Panc1 (cell line): ENCODE measurements around the gene SSR4.

Experiments used
- POLR2AphosphoS5 ChIP-seq: IDR thresholded peaks from 2 replicates; pipeline ENCODE4 v1.6.1; 2012; ENCODE audit warnings: mild to moderate bottlenecking, low read depth, low read length, moderate library complexity
- TF ChIP-seq, protein P1 (sequence below): fragments of 450-650 bp; IDR thresholded peaks from 2 replicates; pipeline ENCODE4 v1.5.1; 2017; ENCODE audit warnings: mild to moderate bottlenecking

DNA sequence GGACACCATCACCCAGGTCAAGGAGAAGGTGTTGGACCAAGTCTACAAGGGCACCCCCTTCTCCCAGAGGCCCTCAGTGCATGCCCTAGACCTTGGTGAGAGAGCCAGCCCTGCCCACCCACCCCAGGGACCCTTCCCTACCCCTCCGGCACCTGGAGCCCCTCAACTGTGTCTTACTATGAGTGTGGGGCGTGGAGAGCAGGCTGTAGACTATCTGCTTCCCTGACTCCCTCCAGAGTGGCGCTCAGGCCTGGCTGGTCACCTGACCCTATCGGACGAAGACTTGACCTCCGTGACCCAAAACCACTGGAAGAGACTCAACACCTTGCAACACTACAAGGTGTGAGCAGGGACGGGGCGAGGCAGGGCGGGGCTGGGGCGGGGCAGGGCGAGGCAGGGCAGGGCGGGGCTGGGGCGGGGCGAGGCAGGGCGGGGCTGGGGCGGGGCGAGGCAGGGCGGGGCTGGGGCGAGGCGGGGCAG, 18.3 kb upstream of the SSR4 start:
- TF ChIP-seq, protein P1, sequence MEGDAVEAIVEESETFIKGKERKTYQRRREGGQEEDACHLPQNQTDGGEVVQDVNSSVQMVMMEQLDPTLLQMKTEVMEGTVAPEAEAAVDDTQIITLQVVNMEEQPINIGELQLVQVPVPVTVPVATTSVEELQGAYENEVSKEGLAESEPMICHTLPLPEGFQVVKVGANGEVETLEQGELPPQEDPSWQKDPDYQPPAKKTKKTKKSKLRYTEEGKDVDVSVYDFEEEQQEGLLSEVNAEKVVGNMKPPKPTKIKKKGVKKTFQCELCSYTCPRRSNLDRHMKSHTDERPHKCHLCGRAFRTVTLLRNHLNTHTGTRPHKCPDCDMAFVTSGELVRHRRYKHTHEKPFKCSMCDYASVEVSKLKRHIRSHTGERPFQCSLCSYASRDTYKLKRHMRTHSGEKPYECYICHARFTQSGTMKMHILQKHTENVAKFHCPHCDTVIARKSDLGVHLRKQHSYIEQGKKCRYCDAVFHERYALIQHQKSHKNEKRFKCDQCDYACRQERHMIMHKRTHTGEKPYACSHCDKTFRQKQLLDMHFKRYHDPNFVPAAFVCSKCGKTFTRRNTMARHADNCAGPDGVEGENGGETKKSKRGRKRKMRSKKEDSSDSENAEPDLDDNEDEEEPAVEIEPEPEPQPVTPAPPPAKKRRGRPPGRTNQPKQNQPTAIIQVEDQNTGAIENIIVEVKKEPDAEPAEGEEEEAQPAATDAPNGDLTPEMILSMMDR = no peak
- TF ChIP-seq POLR2AphosphoS5 = no peak
